ENCODE data around the gene TNS4. TPM values are rescaled to one million over a fixed set of nuclear protein-coding genes. Genes with fewer than 3 reads are reported as not detected.
A peak's percentile ranks its signal among the peaks of the same experiment; 100 is the strongest.

Gene TNS4, protein sequence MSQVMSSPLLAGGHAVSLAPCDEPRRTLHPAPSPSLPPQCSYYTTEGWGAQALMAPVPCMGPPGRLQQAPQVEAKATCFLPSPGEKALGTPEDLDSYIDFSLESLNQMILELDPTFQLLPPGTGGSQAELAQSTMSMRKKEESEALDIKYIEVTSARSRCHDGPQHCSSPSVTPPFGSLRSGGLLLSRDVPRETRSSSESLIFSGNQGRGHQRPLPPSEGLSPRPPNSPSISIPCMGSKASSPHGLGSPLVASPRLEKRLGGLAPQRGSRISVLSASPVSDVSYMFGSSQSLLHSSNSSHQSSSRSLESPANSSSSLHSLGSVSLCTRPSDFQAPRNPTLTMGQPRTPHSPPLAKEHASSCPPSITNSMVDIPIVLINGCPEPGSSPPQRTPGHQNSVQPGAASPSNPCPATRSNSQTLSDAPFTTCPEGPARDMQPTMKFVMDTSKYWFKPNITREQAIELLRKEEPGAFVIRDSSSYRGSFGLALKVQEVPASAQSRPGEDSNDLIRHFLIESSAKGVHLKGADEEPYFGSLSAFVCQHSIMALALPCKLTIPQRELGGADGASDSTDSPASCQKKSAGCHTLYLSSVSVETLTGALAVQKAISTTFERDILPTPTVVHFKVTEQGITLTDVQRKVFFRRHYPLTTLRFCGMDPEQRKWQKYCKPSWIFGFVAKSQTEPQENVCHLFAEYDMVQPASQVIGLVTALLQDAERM
- total RNA-seq (2022) (387 and 522 TPM in 2 replicates), Bru-seq, nascent RNA (percentile 99 among the genes with signal in this experiment), BruChase-seq, experiment 1, labeled RNA remaining after a 6-hour chase (percentile 97 among the genes with signal in this experiment), BruChase-seq, experiment 2, labeled RNA remaining after a 2-hour chase (percentile 99 among the genes with signal in this experiment)
- long read RNA-seq, full-length matches to known transcripts: 255 of 426 reads
- long read RNA-seq, partial matches to known transcripts: 51 of 426 reads
- long read RNA-seq, other reads (novel, unspliced or antisense): 120 of 426 reads

DNA sequence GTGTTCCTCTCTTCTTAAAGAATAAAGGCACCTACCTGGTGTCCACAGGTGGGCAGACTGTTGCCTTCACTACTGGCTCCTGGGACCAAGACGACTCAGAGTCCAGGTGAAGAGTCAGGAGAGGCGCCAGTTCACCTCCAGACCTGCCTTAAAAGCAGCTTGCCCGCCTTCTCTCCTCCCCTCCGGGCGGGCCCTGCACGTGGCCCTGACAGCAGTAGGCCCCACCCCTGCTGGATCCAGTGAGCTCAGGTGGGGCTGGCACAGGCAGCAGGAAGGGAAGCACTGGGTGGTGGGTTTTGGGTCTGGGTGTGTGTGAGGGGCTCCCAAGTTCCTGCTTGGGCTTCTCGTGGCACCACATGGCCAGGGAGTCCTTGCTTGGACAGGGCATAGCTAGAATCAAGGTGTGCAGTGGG is at the start of gene TNS4:
TSS of gene TNS4 (minus strand) at position 125 of the 413 bp plus-strand sequence. CDS start 5,198 bp downstream, outside the sequence.
- no peaks in the 10 kb centered on the region for H3K9me3 Mint-ChIP-seq (ENCODE audit: unreplicated experiment)
- POLR2A ChIA-PET: interaction anchor here (0.6 to 11.5 kb wide), 17 partner anchors 8 to 1264 kb away, joined by 3 to 703 read pairs (median 5); partner anchors contain the start of gene TOP2A
- no peak for TF ChIP-seq CTCF (IDR thresholded peaks at IDR 0.05; ENCODE audit: unreplicated experiment)
- no peaks in the 10 kb centered on the region for H3K27me3 Mint-ChIP-seq (ENCODE audit: insufficient read depth, unreplicated experiment)
- peak; percentile 90 for DNase-seq (ENCODE audit: unreplicated experiment)
- CTCF ChIA-PET: interaction anchor here (0.5 to 3.5 kb wide), 10 partner anchors 10 to 96 kb away, joined by 3 to 22 read pairs (median 3); no protein-coding TSS in a partner anchor
- intact Hi-C loops (cut with micrococcal nuclease): loop anchor here (2.0 kb wide), 1 partner anchor 29 kb away; no protein-coding TSS in a partner anchor
- H3K4me1 Mint-ChIP-seq (ENCODE audit: insufficient read depth, unreplicated experiment): peaks cover 30% of the 10 kb centered on the region
- no TSS peak for BruUV-seq (replicated peaks)
- peaks cover 52% of the 10 kb centered on the region for H3K36me3 Mint-ChIP-seq (ENCODE audit: insufficient read depth, unreplicated experiment)
- H3K4me3 Mint-ChIP-seq (ENCODE audit: unreplicated experiment): peak within 1 kb of the TSS; percentile 98
- peak within 1 kb of the TSS; percentile 97 for H3K27ac Mint-ChIP-seq (ENCODE audit: low read depth, unreplicated experiment)

DNA sequence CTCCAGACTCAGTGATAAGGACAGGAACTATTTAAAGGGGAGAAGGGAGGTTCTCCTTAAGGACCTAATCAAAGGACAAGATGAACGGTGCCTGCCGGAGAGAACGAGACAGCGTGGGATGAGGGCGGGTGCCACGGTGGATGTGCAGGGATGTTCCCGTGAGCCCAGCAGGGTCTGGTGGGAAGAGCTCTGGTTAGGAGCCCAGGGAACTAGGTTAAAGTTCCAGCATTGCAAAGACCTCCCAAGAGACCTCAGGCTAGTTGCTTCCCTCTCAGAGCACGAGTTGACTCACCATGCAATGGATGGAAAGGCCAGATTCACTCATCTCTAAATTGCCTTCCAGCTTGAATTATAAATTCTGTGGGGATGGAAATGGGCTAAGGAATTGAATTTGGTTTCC is 49.2 kb upstream of the TNS4 start:
- Mint-ChIP-seq H3K4me1 (ENCODE audit: insufficient read depth, unreplicated experiment) (peaks cover 35% of the 10 kb centered on the region), H3K36me3 (ENCODE audit: insufficient read depth, unreplicated experiment) (no peaks in the 10 kb centered on the region), H3K27me3 (ENCODE audit: insufficient read depth, unreplicated experiment) (no peaks in the 10 kb centered on the region), H3K27ac (ENCODE audit: low read depth, unreplicated experiment) (no peak overlapping the region), H3K9me3 (ENCODE audit: unreplicated experiment) (no peaks in the 10 kb centered on the region), H3K4me3 (ENCODE audit: unreplicated experiment) (no peak overlapping the region)
- no TSS peak for BruUV-seq (replicated peaks)
- ChIA-PET CTCF (interaction anchor here (0.6 to 1.1 kb wide), 6 partner anchors 10 to 150 kb away, joined by 3 to 5 read pairs (median 3); no protein-coding TSS in a partner anchor), POLR2A (interaction anchor here (0.6 to 5.4 kb wide), 8 partner anchors 9 to 268 kb away, joined by 3 to 49 read pairs (median 4); partner anchors contain the start of gene TNS4)
- DNase-seq (ENCODE audit: unreplicated experiment): peak; percentile 79
- no peak for TF ChIP-seq CTCF (IDR thresholded peaks at IDR 0.05; ENCODE audit: unreplicated experiment)
- intact Hi-C loops (cut with micrococcal nuclease): no loop called here

DNA sequence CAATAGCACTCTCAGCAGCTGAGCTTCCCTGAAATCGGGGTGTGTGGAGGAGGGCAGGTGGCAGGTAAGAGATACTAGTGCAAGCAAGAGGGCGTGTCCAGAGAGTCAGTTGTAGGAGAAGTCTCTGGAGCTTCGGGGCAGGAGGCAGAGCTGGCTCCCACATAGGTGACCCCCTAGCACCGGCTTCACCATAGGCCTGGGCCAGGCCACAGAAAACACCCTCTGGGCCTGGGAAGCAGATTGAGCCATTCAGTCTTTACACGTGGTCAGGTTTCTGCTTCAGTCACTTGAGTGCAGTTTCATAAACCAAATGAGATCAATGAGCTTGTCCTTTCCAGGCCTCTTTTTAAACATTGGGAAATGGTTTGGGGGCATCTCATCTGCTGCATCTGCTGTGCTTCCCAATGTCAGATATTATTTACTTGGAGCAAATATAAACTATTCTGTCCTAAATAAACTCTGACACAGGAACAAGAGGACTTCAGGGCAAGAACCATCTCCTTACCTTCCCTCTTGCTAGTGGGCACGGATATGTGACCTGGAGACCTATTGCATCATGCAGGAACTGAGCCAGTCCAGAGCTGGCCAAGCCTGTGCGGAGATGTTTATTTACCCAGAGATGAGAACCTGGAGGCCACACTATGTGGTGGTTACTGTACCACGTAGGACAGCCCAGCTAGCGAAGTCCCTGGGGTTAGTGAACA is 47.7 kb upstream of the TNS4 start:
- intact Hi-C loops (cut with micrococcal nuclease): no loop called here
- ChIA-PET POLR2A (interaction anchor here (0.6 to 5.4 kb wide), 18 partner anchors 8 to 641 kb away, joined by 3 to 49 read pairs (median 8); partner anchors contain the start of genes TNS4 and TOP2A), CTCF (interaction anchor here (0.5 to 3.3 kb wide), 8 partner anchors 10 to 147 kb away, joined by 3 to 39 read pairs (median 7); no protein-coding TSS in a partner anchor)
- BruUV-seq (replicated peaks): no TSS peak
- Mint-ChIP-seq H3K27me3 (ENCODE audit: insufficient read depth, unreplicated experiment) (no peaks in the 10 kb centered on the region), H3K36me3 (ENCODE audit: insufficient read depth, unreplicated experiment) (no peaks in the 10 kb centered on the region), H3K4me3 (ENCODE audit: unreplicated experiment) (no peak overlapping the region), H3K4me1 (ENCODE audit: insufficient read depth, unreplicated experiment) (peaks cover 35% of the 10 kb centered on the region), H3K27ac (ENCODE audit: low read depth, unreplicated experiment) (peak overlapping the region; percentile 86), H3K9me3 (ENCODE audit: unreplicated experiment) (no peaks in the 10 kb centered on the region)
- no peak for TF ChIP-seq CTCF (IDR thresholded peaks at IDR 0.05; ENCODE audit: unreplicated experiment)
- DNase-seq (ENCODE audit: unreplicated experiment): peak; percentile 94
